OCI-LY3 (cell line): ENCODE results near the gene ALDH2.
A peak's percentile ranks its signal among the peaks of the same experiment; 100 is the strongest.
"Not testable (repeated sequence)": the region's sequence is repeated elsewhere in the genome, so short reads cannot be mapped to it uniquely, and the experiment has no call there.

Experiments
- EZH2phosphoT487 ChIP-seq: fragments of 200-600 bp; shearing (Covaris generic); IDR thresholded peaks from 2 replicates; pipeline ENCODE4 v1.6.1; 2018; ENCODE audit warnings: antibody characterized with exemption, mixed run types, low read depth
- TF ChIP-seq, protein P1 (sequence below): fragments of 200-600, 300-600 bp; sonication (generic); IDR thresholded peaks from 2 replicates; pipeline ENCODE4 v1.5.1; 2014; ENCODE audit warnings: antibody characterized with exemption, low read length, low read depth

GRCh38 chr12:111824312-111824711, 57.6 kb downstream of the ALDH2 start:
- TF ChIP-seq, protein P1, sequence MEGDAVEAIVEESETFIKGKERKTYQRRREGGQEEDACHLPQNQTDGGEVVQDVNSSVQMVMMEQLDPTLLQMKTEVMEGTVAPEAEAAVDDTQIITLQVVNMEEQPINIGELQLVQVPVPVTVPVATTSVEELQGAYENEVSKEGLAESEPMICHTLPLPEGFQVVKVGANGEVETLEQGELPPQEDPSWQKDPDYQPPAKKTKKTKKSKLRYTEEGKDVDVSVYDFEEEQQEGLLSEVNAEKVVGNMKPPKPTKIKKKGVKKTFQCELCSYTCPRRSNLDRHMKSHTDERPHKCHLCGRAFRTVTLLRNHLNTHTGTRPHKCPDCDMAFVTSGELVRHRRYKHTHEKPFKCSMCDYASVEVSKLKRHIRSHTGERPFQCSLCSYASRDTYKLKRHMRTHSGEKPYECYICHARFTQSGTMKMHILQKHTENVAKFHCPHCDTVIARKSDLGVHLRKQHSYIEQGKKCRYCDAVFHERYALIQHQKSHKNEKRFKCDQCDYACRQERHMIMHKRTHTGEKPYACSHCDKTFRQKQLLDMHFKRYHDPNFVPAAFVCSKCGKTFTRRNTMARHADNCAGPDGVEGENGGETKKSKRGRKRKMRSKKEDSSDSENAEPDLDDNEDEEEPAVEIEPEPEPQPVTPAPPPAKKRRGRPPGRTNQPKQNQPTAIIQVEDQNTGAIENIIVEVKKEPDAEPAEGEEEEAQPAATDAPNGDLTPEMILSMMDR: peak; percentile 51
- TF ChIP-seq EZH2phosphoT487: not testable (repeated sequence)
